GM18519 (cell line): ENCODE results near the gene CYP4F22.
"Not testable (repeated sequence)": the region's sequence is repeated elsewhere in the genome, so short reads cannot be mapped to it uniquely, and the experiment has no call there.

Source experiments
- ATAC-seq: cut with Tn5 transposase; IDR thresholded peaks from one replicate; pipeline ENCODE4 v1.9.1; 2021; ENCODE audit warnings: mild to moderate bottlenecking, moderate library complexity; ENCODE audit not compliant: unreplicated experiment, low FRiP score

Gene CYP4F22

DNA sequence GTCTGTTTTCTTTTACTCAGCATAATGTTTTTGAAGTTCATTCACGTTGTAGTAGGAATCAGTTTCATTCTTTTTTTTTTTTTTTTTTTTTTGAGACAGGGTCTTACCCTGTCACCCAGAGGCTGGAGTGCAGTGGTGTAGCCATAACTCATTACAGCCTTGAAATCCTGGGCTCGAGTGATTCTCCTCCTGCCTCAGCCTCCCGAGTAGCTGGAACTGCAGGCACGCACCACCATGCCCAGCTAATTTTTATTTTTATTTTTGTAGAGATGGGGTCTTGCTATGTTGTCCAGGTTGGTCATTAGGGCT lies 25.2 kb downstream of the CYP4F22 start:
- not testable (repeated sequence) for ATAC-seq

DNA sequence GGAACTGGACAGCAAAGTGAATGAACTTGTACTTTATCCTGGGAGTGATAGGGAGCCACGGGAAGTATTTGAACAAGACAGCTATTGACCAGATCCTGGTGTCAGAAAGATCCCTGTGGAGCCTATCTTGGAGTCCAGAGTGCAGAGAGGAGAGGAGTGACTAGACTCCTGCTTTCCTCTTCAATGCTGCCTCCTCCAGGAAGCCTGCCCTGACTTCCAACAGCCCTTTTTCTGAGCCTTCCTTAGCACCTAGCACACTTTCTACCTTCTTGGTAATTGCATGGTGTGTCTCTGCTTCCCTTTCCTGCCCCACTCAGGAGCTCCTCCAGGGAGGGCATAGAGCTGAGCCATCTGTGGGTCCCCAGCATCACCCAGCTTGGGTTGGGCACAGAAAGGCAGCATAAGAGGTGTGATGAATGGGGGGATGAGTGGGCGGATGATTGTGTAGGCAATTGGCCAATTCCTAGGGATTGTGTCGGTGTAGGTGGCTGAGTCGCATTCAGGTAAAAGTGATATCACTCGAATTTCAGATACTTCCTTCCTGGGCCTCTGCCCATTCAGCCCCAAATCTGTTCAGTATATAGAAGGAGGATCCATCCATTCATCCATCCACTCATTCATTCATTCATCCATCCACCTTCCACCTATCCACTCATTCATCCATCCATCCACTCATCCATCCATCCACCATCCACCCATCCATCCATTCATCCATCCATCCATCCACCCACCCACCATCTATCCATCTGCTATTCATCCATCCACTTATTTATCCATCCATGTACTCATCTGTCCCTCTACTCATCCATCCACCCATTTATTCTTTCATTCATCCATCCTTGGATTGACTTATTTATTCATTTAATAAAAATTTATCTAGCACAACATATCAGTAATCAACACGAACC lies 26.9 kb downstream of the CYP4F22 start:
- ATAC-seq: no peak

DNA sequence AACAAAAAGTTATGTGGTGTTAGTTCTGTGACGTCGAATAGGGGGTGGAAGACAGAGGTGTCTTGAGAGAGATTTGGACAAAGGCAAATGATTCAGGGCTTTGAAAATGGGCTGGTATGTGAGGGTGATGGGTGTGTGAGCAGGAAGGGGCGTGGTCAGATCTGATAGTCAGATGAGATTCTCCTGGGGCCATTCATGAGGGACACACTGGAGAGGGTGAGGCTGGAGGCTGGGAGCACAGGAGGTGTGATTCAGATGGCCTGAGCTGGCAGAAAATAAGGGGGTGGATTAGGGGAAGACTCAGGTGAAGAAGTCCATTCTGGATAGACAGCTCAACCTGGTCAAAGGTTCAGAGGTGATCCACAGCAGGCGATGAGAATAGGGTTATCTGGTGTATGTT lies 28.0 kb downstream of the CYP4F22 start:
- ATAC-seq: no peak

DNA sequence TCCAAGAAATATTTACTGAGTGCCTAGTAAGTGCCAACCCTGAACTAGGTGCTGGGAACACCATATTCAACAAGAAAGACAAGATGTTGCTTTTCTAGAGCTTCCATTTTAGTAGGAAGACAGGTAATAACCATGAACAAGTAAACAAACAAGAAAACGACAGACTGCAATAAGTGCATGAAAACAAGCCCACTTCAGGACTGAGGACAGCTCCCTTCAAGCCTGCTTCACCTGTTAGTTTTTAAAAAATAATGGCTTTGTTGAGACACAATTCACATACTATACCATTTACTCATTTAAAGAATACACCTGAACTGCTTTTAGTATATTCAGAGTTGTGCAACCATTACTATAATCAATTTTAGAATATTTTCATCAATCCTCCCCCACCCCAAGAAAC lies 30.4 kb downstream of the CYP4F22 start:
- ATAC-seq: no peak

DNA sequence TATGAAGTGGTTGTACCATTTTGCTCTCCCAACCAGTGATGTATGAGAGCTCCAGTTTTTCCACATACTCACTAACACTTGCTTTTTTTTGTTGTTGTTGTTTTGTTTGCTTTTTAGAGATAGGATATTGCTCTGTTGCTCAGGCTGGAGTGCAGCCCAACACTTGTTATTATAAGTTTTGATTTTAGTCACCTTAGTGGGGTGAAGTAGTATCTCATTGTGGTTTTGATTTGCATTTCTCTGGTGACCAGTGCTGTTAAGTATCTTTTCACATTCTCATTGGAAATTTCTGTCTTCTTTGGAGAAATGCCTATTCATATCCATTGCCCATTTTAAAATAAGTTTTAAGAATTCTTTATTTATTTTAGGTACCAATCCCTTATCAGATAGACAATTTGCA lies 31.3 kb downstream of the CYP4F22 start:
- no peak for ATAC-seq

DNA sequence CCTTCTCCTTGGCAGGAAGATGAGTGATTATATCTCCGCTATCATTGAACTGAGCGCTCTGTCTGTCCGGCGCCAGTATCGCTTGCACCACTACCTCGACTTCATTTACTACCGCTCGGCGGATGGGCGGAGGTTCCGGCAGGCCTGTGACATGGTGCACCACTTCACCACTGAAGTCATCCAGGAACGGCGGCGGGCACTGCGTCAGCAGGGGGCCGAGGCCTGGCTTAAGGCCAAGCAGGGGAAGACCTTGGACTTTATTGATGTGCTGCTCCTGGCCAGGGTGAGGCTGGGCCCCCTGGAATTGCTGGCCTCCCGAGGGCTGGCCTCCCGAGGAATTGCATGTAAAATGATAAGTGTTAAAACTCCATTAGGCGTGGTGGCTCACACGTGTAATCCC lies 32.1 kb downstream of the CYP4F22 start:
- no peak for ATAC-seq

DNA sequence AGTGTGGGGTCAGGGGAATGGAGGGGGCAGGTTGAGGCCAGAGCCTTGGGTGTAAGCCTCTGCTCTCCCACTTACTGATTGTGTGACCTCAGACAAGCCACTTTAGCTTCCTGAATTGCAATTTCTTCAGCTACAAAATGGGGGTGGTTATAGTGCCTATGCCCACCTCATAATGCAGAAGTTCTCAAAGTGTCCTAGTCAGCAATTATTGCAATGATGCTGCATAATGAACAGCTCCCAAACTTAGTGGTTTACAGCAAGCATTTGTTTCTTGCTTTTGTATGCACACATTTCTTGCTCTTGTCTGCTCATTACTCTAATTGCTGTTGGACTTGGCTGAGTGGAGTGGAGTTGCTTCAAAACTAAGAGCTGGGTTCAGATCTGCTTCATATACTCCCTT lies 36.0 kb downstream of the CYP4F22 start:
- no peak for ATAC-seq

DNA sequence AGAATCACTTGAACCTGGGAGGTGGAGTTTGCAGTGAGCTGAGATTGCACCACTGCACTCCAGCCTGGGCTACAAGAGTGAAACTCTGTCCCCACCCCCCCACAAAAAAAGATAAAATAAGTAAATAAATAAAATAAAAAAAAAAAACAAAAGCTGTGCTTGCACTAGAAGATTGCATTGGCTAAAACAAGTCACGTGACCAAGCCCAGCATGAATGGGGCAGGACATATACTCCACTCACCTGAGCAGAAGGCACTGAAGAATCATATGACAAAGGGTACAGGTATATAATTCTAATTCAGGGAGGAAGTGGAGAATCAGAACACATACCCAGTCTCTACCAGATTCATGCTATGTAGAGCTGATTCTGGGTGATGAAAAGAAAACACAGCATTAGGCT lies 36.6 kb downstream of the CYP4F22 start:
- no peak for ATAC-seq

DNA sequence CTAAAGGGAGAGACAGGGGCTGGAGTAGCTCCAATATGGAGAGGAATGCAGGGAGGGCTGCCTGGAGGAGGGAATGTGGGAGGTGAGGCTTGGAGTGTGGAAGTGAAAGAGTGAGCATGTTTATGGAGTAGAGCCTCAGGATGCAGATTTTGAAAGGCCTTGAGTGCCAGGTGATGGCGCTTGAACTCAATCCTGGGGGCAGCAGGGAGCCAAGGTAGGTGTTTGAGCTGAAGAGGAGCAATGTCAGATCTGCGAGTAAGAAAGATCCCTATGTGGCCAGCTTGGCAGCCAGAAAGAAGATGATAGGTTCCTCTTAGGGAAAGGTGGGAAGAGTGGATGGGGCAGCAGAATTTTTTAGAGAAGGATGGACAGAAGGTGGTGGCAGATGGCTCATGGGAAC lies 40.3 kb downstream of the CYP4F22 start:
- no peak for ATAC-seq

DNA sequence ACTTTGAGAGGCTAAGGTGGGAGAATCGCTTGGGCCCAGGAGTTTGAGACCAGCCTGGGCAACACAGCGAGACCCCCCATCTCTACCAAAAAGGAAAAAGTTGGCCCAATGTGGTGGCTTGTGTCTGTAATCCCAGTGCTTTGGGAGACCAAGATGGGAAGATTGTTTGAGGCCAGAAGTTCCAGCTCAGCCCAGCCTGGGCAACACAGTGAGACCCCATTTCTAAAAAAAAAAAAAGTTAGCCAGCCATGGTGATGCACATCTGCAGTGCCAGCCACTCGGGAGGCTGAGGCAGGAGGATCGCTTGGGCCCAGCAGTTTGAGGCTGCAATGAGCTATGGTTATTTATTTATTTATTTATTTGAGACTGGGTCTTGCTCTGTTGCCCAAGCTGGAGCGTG lies 41.3 kb downstream of the CYP4F22 start:
- no peak for ATAC-seq

DNA sequence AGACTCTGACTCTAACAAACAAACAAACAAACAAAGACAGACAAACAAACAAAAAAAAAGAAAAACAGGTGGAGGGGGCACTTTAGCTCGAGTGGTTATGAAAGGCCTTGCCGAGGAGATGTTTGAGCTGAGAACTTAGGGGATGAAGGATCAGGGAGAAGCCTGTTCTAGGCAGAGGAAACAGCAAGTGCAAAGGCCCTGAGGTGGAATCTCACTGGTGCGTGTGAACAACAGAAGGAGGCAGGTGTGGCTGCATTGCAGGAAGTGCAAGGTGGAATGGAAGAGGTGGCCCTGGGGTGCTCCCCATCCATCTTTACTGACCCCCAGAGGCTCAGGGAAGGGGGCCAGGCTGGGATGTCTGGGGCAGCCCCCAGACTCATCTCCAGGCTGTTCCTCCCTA lies 41.9 kb downstream of the CYP4F22 start:
- ATAC-seq: no peak

DNA sequence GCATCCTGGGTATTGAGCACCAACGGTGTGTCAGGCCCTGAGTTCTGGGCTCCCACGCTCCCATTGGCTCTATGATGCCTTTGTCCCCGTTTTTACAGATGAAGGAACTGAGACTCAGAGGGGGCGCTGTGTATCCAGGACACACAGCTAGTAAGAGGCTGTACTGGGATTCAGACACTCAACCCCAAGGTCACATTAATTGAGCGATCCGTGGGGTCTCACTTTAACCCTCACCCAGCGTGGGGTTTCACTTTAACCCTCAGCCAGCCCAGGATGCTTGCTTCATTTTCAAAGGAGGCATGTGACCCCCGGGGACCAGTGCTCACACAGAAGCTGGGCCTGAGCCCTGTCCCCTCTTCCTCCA lies 42.6 kb downstream of the CYP4F22 start:
- ATAC-seq: no peak

DNA sequence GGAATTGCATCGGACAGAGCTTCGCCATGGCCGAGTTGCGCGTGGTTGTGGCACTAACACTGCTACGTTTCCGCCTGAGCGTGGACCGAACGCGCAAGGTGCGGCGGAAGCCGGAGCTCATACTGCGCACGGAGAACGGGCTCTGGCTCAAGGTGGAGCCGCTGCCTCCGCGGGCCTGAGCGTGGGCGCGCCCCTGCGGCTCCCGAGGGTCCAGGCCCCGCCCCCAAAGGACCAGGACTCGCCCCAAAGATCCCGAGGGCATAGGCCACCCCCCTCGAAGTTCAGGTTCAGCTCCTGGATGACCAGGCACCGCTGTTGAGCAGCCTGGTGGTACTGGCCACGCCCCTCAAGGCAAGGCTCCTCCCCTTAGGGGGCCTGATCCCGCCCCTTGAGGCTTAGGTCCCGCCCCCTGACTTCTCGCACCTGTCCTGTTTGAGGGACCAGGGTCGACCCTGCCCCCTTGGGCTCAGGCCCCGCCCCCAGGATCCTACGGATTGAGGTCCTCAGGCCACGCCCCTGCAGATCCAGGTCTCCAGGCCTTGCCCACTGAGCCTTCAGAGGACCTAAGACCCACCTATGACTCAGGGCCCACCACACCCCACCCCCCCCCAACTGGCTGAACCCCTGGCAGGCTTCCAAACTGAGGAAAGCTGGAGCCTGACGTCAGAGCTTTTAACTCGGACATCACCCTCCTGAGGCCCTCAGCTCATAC lies 43.1 kb downstream of the CYP4F22 start:
- ATAC-seq: no peak

DNA sequence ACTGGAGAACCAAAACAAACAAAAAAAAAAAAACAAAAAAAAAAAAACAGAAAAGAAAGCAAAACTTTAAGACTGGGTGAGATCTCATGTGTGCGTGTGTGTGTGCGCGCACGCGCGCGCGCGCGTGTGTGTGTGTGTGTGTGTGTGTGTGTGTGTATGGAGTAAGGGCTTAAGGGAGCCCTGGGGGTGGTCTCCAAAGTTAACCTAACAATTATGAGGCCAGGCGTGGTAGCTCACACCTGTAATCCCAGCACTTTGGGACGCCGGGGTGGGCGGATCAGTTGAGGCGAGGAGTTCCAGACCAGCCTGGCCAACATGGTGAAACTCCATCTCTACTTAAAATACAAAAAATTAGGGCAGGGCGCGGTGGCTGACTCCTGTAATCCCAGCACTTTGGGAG lies 46.7 kb downstream of the CYP4F22 start:
- no peak for ATAC-seq

DNA sequence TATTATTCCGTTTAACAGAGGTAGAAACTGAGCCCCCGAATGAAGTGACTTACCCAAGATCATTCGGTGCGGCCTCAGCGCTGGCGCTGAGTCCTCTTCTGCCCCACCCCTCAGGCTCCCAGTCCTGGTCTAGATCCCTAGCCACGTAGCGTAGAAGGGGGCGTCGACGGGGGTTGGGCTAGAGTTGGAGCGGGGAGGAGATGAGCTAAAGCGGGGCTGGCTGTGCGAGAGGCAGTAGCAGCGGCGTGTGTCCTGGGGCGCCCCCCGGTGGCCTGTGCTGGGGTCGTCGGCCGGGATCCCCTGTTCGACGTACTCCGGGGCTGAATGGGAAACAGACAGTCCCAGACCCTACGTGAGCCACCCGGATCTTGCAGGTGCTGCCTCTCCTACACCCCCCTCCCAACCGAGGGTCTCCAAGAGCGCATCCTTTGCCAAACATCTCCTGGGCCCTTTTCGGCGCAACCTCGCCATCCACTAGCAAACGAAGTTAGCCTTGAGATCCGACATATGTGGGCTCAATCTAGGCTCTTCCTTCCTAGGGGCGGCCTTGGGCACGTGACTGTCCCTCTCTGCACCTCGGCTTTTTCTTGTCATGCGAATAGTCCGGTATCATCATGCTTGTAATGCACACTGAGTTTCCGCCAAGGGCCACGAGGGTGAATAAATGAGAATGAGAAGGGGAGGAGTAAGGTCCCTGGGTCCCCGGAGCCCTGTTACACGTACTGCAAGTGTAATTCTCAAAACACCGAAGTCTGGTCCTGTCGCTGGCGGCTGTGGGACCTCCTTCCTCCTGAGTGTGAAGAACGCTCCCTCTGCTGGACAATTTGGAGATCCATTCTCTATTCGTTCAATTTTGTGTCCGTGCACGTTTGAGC lies 47.7 kb downstream of the CYP4F22 start:
- ATAC-seq: no peak

DNA sequence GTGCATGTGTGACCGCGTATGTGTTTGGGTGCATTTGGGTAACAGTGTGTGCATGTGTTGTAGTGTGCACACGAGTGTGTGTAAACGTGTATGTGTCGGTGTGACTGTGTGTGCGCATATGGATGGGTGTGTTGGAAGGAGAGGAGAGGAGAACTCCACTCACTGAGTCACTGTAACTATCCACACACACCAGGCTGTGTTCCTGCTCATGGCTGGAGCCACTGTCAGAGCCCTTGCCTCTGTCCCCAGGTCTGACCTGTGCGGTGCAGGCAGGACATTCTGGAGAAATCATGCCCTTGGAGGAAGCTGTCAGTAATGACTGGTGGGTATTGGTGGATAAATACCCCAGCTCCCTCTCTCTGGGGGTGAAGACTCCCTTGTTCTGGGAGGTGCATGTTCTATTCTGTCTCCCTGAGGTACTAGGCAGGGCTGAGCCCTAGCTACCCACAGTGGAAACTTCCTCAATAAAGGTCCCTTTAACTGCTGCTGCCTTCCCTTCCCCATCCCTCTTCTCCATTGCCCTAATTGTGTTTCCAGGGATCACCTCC lies 48.4 kb downstream of the CYP4F22 start:
- ATAC-seq: no peak

DNA sequence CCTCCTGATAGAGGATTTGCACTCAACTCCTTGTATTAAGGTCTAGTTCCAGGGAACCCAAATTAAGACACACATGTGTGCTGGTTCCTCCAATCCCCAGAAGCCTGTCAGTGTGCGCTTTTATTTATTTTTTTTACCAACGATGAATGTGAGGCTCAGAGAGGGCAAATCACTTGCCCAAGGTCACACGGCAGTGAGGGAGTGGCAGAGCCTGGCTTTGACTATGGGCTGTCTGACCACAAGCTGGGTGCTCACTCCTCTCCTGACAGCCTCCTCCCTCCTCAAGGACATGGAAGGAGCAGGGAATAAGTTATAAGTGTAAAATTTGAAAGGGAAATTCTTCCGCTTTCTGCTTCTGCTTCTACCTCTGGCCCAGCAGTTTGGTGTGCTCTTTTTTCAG lies 48.9 kb downstream of the CYP4F22 start:
- no peak for ATAC-seq

DNA sequence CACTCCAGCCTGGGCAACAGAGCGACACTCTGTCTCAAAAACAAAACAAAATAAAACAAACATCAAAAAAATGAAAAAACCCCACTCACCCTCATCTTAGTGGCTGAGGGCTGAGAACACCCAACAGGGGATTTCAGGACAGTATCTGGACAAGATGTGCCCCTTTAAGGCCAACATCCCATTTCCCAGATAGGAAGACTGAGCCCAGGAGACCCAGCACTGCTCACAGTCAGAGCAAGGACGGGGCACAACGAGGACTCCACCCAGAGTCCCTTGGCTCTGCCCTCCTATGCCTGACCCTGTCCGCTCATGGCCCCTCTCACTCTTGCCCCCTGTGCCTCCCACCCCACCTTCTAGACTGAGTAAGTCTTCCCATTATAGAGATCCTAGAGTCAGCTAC lies 53.8 kb downstream of the CYP4F22 start:
- no peak for ATAC-seq

DNA sequence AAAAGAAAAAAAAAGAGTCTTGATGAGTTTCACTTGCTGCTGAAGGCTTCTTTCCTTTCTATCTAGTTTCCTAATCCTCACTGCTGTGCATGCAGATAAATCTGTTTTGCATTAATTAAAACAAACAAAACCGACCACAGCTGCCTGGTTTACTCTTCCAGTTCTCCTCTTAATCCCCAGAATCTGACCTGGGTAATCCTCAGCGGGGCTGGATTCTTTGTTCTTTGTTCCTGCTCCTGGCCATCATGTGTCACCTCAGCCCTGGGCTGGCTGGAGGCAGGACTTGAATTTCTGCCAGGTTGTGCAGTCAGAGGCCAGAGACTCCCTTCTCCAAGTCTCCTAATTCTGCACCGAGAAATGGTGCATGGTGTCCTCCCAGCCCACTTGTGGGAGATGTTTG lies 54.5 kb downstream of the CYP4F22 start:
- ATAC-seq: no peak

DNA sequence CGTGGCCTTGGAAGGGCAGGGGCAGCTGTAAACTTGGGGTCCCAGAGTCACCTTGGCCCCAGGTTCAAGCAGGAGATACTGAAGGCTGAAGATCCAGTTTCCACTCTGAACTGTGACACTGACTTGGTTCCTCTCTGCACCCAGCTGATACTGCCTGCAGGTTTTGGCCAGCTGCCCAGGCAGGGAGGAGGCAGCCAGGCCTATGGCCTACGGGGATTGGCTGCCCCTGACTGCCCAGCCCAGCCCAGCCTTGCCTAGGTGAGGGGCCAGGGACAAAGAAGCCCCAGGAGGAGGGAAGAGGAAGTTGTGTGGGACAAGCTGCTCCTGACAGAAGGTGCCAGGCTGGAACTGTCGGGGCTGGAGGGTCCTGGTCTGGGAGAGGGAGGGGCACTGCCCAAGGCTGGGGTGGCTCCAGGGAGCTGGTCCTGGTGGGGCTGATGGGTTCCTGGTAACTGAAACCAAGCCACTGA lies 55.0 kb downstream of the CYP4F22 start:
- ATAC-seq: no peak

DNA sequence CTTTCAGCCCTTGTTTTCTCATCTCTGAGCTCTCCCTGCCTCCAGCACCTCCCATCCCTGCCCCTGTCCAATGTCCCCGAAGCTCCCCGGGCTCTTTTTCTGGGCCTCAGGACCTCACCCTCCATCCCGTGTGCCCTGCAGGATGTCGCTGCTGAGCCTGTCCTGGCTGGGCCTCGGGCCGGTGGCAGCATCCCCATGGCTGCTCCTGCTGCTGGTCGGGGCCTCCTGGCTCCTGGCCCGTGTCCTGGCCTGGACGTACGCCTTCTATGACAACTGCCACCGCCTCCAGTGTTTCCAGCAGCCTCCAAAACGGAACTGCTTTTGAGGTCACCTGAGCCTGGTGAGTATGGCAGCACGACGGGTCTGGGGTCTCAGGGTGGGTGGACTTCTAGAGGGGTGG lies 55.6 kb downstream of the CYP4F22 start:
- no peak for ATAC-seq
